ENCODE measurements around the gene LILRA1. TPM values are rescaled to one million over a fixed set of nuclear protein-coding genes. Genes with fewer than 3 reads are reported as not detected.
A peak's percentile ranks its signal among the peaks of the same experiment; 100 is the strongest.
"Not testable (repeated sequence)": the region's sequence is repeated elsewhere in the genome, so short reads cannot be mapped to it uniquely, and the experiment has no call there.

The LILRA1 gene
- total RNA-seq = not detected
- not detected for polyA plus RNA-seq

DNA sequence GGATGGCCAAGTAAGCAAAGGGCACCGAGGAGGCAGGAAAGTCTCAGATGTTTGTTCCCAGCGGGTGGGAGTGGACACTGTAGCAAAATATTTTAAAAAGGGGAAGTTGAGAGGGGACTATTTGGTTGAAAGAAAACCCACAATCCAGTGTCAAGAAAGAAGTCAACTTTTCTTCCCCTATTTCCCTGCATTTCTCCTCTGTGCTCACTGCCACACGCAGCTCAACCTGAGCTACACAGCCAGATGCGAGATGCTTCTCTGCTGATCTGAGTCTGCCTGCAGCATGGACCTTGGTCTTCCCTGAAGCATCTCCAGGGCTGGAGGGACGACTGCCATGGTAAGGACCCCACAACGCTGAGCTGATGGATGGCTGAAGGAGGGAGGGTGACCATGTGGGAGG, at the start of gene LILRA1:
Gene LILRA1 (plus strand): TSS at position 188 of the 400 bp plus-strand sequence. CDS start 613 bp downstream, outside the sequence.
- H3K36me3 ChIP-seq (ENCODE audit: insufficient read depth, low read length); CTCF ChIA-PET (ENCODE audit: partially characterized antibody); H3K27ac Mint-ChIP-seq; H3K4me3 Mint-ChIP-seq; H3K9me3 ChIP-seq (ENCODE audit: control insufficient read depth in 1 of 2, low read length in 2 of 2); H3K4me3 ChIP-seq (ENCODE audit: low read length in 2 of 2); H3K27me3 ChIP-seq (ENCODE audit: insufficient read depth, low read length); H3K4me1 ChIP-seq (ENCODE audit: insufficient read depth, low read length); H3K4me1 Mint-ChIP-seq; intact Hi-C loops (cut with micrococcal nuclease); H3K36me3 Mint-ChIP-seq; H3K27ac ChIP-seq (ENCODE audit: low read depth, low read length); POLR2A ChIA-PET (ENCODE audit: partially characterized antibody); DNase-seq: not testable (repeated sequence)
- Mint-ChIP-seq H3K9me3 (peaks cover 0 to 26% (median 8%) of the 10 kb centered on the region in 8 donors), H3K27me3 (peaks cover 18 to 26% of the 10 kb centered on the region in 2 donors)

DNA sequence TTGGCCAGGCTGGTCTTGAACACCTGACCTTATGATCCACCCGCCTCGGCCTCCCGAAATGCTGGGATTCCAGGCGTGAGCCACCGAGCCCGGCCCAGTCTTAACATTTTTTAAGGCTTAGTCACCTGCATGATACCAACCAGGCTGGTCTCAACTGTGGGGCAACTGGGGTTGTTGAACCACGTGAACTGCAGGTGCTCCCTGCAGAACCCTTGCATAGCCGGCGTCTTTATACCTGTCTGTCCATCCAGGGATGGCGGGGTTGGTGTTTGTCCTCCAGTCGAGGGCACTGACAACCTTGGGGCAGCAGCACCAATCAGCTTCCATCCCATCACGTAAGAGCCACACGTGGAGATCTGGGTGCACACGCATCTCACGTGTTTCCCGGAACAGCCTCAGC, 44.6 kb upstream of the LILRA1 start:
- H3K4me1 ChIP-seq (ENCODE audit: insufficient read depth, low read length) = peaks cover 5% of the 10 kb centered on the region
- no peak overlapping the region for H3K4me3 ChIP-seq (ENCODE audit: low read length in 2 of 2)
- H3K27ac ChIP-seq (ENCODE audit: low read depth, low read length) = no peak overlapping the region
- no peak for DNase-seq
- no peaks in the 10 kb centered on the region for H3K36me3 ChIP-seq (ENCODE audit: insufficient read depth, low read length)
- H3K9me3 Mint-ChIP-seq = peaks cover 0 to 10% (median 0%) of the 10 kb centered on the region in 8 donors
- POLR2A ChIA-PET (ENCODE audit: partially characterized antibody) = no interaction called here
- no peaks in the 10 kb centered on the region for H3K9me3 ChIP-seq (ENCODE audit: control insufficient read depth in 1 of 2, low read length in 2 of 2)
- H3K27me3 Mint-ChIP-seq = peaks cover 12 to 15% of the 10 kb centered on the region in 2 donors
- H3K36me3 Mint-ChIP-seq = no peaks in the 10 kb centered on the region
- H3K4me3 Mint-ChIP-seq = no peak overlapping the region
- no peaks in the 10 kb centered on the region for H3K27me3 ChIP-seq (ENCODE audit: insufficient read depth, low read length)
- H3K27ac Mint-ChIP-seq = no peak overlapping the region
- H3K4me1 Mint-ChIP-seq = peaks cover 0 to 7% (median 5%) of the 10 kb centered on the region in 4 donors
- intact Hi-C loops (cut with micrococcal nuclease) = no loop called here
- CTCF ChIA-PET (ENCODE audit: partially characterized antibody) = no interaction called here

DNA sequence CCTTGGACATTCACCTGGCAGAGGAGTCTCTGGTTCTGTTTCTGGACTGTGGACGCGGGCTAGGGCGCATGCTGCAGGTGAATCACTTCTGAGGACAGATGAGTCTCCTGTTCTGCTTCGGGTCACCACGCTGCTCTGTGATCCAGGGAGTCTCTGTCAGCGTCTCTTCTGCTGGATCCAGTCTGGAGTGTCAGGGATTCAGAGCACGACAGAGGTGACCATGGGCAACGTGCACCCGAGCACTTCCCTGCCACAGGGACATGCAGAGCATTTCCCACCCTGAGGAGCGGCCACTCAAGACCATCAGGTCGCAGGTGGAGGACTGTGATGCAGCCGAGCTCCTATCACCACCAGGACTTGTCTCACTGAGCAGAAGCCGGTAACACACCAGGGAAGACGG, 44.2 kb upstream of the LILRA1 start:
- Histone ChIP-seq H3K36me3 (ENCODE audit: insufficient read depth, low read length) (no peaks in the 10 kb centered on the region), H3K4me1 (ENCODE audit: insufficient read depth, low read length) (peaks cover 5% of the 10 kb centered on the region), H3K9me3 (ENCODE audit: control insufficient read depth in 1 of 2, low read length in 2 of 2) (no peaks in the 10 kb centered on the region), H3K27ac (ENCODE audit: low read depth, low read length) (no peak overlapping the region), H3K27me3 (ENCODE audit: insufficient read depth, low read length) (no peaks in the 10 kb centered on the region), H3K4me3 (ENCODE audit: low read length in 2 of 2) (no peak overlapping the region)
- Mint-ChIP-seq H3K9me3 (peaks cover 0 to 8% (median 0%) of the 10 kb centered on the region in 8 donors), H3K27me3 (peaks cover 13% of the 10 kb centered on the region in 2 donors), H3K4me1 (peaks cover 0 to 7% (median 5%) of the 10 kb centered on the region in 4 donors), H3K4me3 (no peak overlapping the region), H3K36me3 (no peaks in the 10 kb centered on the region), H3K27ac (no peak overlapping the region)
- intact Hi-C loops (cut with micrococcal nuclease) = no loop called here
- DNase-seq = no peak
- POLR2A ChIA-PET (ENCODE audit: partially characterized antibody) = no interaction called here
- CTCF ChIA-PET (ENCODE audit: partially characterized antibody) = no interaction called here

DNA sequence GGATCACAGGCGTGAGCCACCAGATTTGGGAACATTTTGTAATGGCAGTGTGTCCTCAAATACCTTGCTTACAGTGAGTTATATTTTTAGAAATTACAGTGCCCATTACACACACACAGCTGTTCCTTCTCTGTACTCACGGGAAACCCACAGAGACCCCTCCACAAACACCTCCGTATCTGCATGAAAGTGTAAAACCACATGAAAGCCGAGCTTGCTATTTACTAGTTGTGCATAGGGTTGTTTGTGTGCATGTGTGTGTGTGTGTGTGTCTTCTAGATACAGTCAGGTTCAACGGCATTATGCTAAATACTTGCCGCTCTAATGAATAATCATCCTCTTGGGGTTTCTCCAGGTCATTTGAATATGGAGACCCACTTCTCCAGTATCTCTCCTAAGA, 42.1 kb upstream of the LILRA1 start:
- Histone ChIP-seq H3K36me3 (ENCODE audit: insufficient read depth, low read length) (no peaks in the 10 kb centered on the region), H3K27ac (ENCODE audit: low read depth, low read length) (no peak overlapping the region), H3K9me3 (ENCODE audit: control insufficient read depth in 1 of 2, low read length in 2 of 2) (no peaks in the 10 kb centered on the region), H3K27me3 (ENCODE audit: insufficient read depth, low read length) (no peaks in the 10 kb centered on the region), H3K4me3 (ENCODE audit: low read length in 2 of 2) (no peak overlapping the region), H3K4me1 (ENCODE audit: insufficient read depth, low read length) (peaks cover 5% of the 10 kb centered on the region)
- Mint-ChIP-seq H3K4me3 (no peak overlapping the region), H3K27me3 (peaks cover 15 to 16% of the 10 kb centered on the region in 2 donors), H3K4me1 (peaks cover 0 to 7% (median 5%) of the 10 kb centered on the region in 4 donors), H3K9me3 (peaks cover 0 to 5% (median 0%) of the 10 kb centered on the region in 8 donors), H3K36me3 (no peaks in the 10 kb centered on the region), H3K27ac (no peak overlapping the region)
- ChIA-PET POLR2A (ENCODE audit: partially characterized antibody) (no interaction called here), CTCF (ENCODE audit: partially characterized antibody) (no interaction called here)
- DNase-seq = peak in 4 of 5 donors; percentile 1 to 19 (median 8)
- intact Hi-C loops (cut with micrococcal nuclease) = no loop called here

DNA sequence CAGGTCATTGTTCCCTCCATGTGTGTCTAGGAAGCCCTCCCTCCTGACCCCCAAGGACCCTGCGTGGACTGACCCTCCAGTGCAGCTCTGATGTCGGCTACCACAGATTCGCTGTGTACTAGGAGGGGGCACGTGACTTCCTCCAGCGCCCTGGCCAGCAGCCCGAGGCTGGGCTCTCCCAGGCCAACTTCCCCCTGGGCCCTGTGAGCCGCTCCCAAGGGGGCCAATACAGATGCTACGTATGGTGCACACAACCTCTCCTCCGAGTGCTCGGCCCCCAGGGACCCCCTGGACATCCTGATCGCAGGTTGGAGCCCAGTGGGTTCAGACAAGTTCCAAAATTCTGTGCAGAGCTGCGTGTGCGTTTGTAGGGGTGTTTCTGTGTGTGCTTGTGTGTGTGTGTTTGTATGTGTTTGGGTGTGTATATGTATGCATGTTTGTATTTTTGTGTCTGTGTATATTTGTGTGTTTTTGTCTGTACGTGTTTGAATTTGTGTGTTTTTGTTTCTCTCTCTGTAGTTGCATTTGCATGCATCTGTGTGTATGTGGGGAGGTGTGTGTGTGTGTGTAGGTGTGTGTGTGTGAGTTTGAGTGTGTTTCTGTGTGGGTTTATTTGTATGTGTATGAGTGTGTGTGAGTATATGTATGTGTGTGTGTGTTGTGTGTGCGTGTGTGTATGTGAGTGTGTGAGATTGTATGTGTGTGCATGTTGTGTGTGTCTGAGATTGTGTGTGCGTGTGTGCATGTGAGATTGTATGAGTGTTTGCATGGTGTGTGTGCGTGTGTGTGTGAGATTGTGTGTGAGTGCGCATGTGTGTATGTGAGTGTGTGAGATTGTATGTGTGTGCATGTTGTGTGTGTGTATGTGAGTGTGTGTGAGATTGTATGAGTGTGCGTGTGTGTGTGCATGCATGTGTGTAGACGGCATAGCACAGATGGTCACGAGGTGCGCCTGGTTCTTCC, 41.2 kb upstream of the LILRA1 start:
- Mint-ChIP-seq H3K9me3 (peaks cover 0 to 5% (median 0%) of the 10 kb centered on the region in 8 donors), H3K27ac (no peak overlapping the region), H3K36me3 (no peaks in the 10 kb centered on the region), H3K4me3 (no peak overlapping the region), H3K27me3 (peaks cover 15 to 16% of the 10 kb centered on the region in 2 donors), H3K4me1 (peaks cover 0 to 7% (median 5%) of the 10 kb centered on the region in 4 donors)
- Histone ChIP-seq H3K9me3 (ENCODE audit: control insufficient read depth in 1 of 2, low read length in 2 of 2) (no peaks in the 10 kb centered on the region), H3K27me3 (ENCODE audit: insufficient read depth, low read length) (no peaks in the 10 kb centered on the region), H3K27ac (ENCODE audit: low read depth, low read length) (no peak overlapping the region), H3K4me1 (ENCODE audit: insufficient read depth, low read length) (peaks cover 5% of the 10 kb centered on the region), H3K4me3 (ENCODE audit: low read length in 2 of 2) (no peak overlapping the region), H3K36me3 (ENCODE audit: insufficient read depth, low read length) (no peaks in the 10 kb centered on the region)
- intact Hi-C loops (cut with micrococcal nuclease) = no loop called here
- no peak for DNase-seq
- CTCF ChIA-PET (ENCODE audit: partially characterized antibody) = no interaction called here
- POLR2A ChIA-PET (ENCODE audit: partially characterized antibody) = no interaction called here

DNA sequence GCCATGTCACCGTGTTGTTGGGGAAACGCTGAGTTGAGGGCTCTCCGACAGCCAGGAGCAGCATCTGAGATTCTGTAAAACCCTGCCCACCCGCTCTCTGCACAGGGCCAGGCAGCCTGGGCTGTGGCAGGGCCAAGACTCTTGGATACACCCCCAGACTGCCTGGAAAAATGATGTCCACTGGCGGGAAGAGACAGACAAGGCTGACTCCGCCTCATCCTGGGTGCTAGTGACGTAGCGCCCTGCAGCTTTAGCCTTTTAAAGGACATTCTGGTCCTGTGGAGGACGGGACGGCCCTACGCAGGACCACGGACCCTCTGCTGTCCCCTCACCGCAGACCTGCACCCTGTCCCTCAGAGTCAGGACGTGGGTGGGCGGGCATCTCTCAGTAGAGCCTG, 40.5 kb upstream of the LILRA1 start:
- ChIA-PET CTCF (ENCODE audit: partially characterized antibody) (no interaction called here), POLR2A (ENCODE audit: partially characterized antibody) (no interaction called here)
- Mint-ChIP-seq H3K9me3 (peaks cover 0 to 5% (median 0%) of the 10 kb centered on the region in 8 donors), H3K4me1 (peaks cover 0 to 7% (median 5%) of the 10 kb centered on the region in 4 donors), H3K27ac (no peak overlapping the region), H3K27me3 (peaks cover 15 to 16% of the 10 kb centered on the region in 2 donors), H3K4me3 (no peak overlapping the region), H3K36me3 (no peaks in the 10 kb centered on the region)
- Histone ChIP-seq H3K27me3 (ENCODE audit: insufficient read depth, low read length) (no peaks in the 10 kb centered on the region), H3K9me3 (ENCODE audit: control insufficient read depth in 1 of 2, low read length in 2 of 2) (no peaks in the 10 kb centered on the region), H3K36me3 (ENCODE audit: insufficient read depth, low read length) (no peaks in the 10 kb centered on the region), H3K4me1 (ENCODE audit: insufficient read depth, low read length) (peaks cover 5% of the 10 kb centered on the region), H3K4me3 (ENCODE audit: low read length in 2 of 2) (no peak overlapping the region), H3K27ac (ENCODE audit: low read depth, low read length) (no peak overlapping the region)
- no peak for DNase-seq
- intact Hi-C loops (cut with micrococcal nuclease) = no loop called here

DNA sequence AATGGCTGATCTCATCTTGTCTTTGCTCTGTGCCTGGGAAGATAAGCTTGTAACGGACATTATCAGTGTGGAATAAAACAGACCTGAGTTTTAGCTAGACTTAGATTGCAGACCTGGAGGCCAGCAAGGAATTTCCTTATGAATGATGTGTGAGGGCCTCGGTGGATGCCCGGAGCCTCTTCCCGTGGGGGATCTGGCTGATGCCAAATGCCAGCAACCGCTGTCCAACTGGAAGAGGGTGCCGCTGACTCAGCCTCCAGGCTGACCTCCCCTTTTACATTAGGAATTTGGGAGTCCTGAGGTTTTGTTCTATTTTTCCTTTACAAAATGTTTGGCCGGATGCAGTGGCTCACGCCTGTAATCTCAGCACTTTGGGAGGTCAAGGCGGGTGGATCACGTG, 39.4 kb upstream of the LILRA1 start:
- CTCF ChIA-PET (ENCODE audit: partially characterized antibody) = no interaction called here
- H3K4me1 Mint-ChIP-seq = peaks cover 0 to 7% (median 5%) of the 10 kb centered on the region in 4 donors
- no peaks in the 10 kb centered on the region for H3K9me3 ChIP-seq (ENCODE audit: control insufficient read depth in 1 of 2, low read length in 2 of 2)
- no peak overlapping the region for H3K4me3 ChIP-seq (ENCODE audit: low read length in 2 of 2)
- H3K36me3 Mint-ChIP-seq = no peaks in the 10 kb centered on the region
- no peaks in the 10 kb centered on the region for H3K36me3 ChIP-seq (ENCODE audit: insufficient read depth, low read length)
- peaks cover 5% of the 10 kb centered on the region for H3K4me1 ChIP-seq (ENCODE audit: insufficient read depth, low read length)
- H3K9me3 Mint-ChIP-seq = peaks cover 0 to 5% (median 0%) of the 10 kb centered on the region in 8 donors
- no peak overlapping the region for H3K27ac Mint-ChIP-seq
- intact Hi-C loops (cut with micrococcal nuclease) = no loop called here
- POLR2A ChIA-PET (ENCODE audit: partially characterized antibody) = no interaction called here
- H3K4me3 Mint-ChIP-seq = no peak overlapping the region
- H3K27me3 Mint-ChIP-seq = peaks cover 21 to 22% of the 10 kb centered on the region in 2 donors
- H3K27me3 ChIP-seq (ENCODE audit: insufficient read depth, low read length) = no peaks in the 10 kb centered on the region
- H3K27ac ChIP-seq (ENCODE audit: low read depth, low read length) = no peak overlapping the region
- no peak for DNase-seq

Data from CD4-positive, alpha-beta memory T cell (primary cell).